ENCODE measurements around the gene COPZ2.

The COPZ2 gene

GRCh38 chr17:48026502-48027321 is 10.9 kb downstream of the COPZ2 start (continued):
- TF ChIP-seq PRDM10 (tag by site-specific recombination; IDR thresholded peaks at IDR 0.05) (peak; percentile 53), KLF16 (tag by site-specific recombination; IDR thresholded peaks at IDR 0.05) (peak; percentile 70), ZNF366 (tag by site-specific recombination; conservative IDR thresholded peaks at IDR 0.05) (no peak), BCL11A (tag by site-specific recombination; IDR thresholded peaks at IDR 0.05; ENCODE audit: low read depth) (0 out of 2 replicates have a peak, but pooled peaks have one; percentile 40), ZBTB7A (tag by site-specific recombination; IDR thresholded peaks at IDR 0.05; ENCODE audit: low read depth) (0 out of 2 replicates have a peak, but pooled peaks have one; percentile 5), PRDM1 (tag by site-specific recombination; IDR thresholded peaks at IDR 0.05) (no peak), KLF10 (tag by site-specific recombination; IDR thresholded peaks at IDR 0.05) (peak; percentile 86), GLIS2 (tag by site-specific recombination; IDR thresholded peaks at IDR 0.05) (peak; percentile 65), INSM2 (tag by site-specific recombination; IDR thresholded peaks at IDR 0.05) (no peak), ZBTB6 (tag by site-specific recombination; IDR thresholded peaks at IDR 0.05) (peak; percentile 80), PATZ1 (tag by site-specific recombination; IDR thresholded peaks at IDR 0.05) (peak; percentile 55), ZNF274 (IDR thresholded peaks at IDR 0.05; ENCODE audit: low read length) (no peak), ZNF274 (tag by site-specific recombination; IDR thresholded peaks at IDR 0.05; ENCODE audit: borderline replicate concordance) (no peak), ZNF830 (tag by site-specific recombination; IDR thresholded peaks at IDR 0.05; ENCODE audit: low read depth) (no peak), ZXDB (tag by site-specific recombination; IDR thresholded peaks at IDR 0.05) (peak; percentile 66; the same call in 1 of the 2 replicates), ZNF214 (tag by site-specific recombination; IDR thresholded peaks at IDR 0.05; ENCODE audit: borderline replicate concordance) (no peak), ZNF48 (tag by site-specific recombination; IDR thresholded peaks at IDR 0.05) (no peak), ZEB2 (tag by site-specific recombination; IDR thresholded peaks at IDR 0.05) (peak; percentile 79), ZNF324 (tag by site-specific recombination; IDR thresholded peaks at IDR 0.05) (peak; percentile 44; the same call in 1 of the 2 replicates), KLF17 (tag by site-specific recombination; IDR thresholded peaks at IDR 0.05) (peak; percentile 87), ZNF121 (tag by site-specific recombination; IDR thresholded peaks at IDR 0.05) (no peak), TSHZ1 (tag by site-specific recombination; IDR thresholded peaks at IDR 0.05; ENCODE audit: borderline replicate concordance) (peak; percentile 13; the same call in 1 of the 2 replicates), ZNF791 (tag by site-specific recombination; IDR thresholded peaks at IDR 0.05) (no peak), ZBTB44 (tag by site-specific recombination; IDR thresholded peaks at IDR 0.05) (peak; percentile 91)
